ENCODE results near the gene TMC3.

The TMC3 gene

GRCh38 chr15:81381720-81382119 lies 7.7 kb upstream of the TMC3 start:
- no peak overlapping the region for H3K27ac ChIP-seq (ENCODE audit: low read length)
- H3K4me3 ChIP-seq (ENCODE audit: low read length), result no peak overlapping the region
- H3K4me1 ChIP-seq (ENCODE audit: control insufficient read depth, low read depth, low read length), result peaks cover 8% of the 10 kb centered on the region
- no peaks in the 10 kb centered on the region for H3K36me3 ChIP-seq (ENCODE audit: control insufficient read depth, low read depth, low read length)
- H3K27me3 ChIP-seq (ENCODE audit: control insufficient read depth, insufficient read depth, low read length), result no peaks in the 10 kb centered on the region
- no peaks in the 10 kb centered on the region for H3K9me3 ChIP-seq (ENCODE audit: control insufficient read depth, low read depth, low read length)
- H3K9ac ChIP-seq (ENCODE audit: low read length), result no peak overlapping the region

DNA sequence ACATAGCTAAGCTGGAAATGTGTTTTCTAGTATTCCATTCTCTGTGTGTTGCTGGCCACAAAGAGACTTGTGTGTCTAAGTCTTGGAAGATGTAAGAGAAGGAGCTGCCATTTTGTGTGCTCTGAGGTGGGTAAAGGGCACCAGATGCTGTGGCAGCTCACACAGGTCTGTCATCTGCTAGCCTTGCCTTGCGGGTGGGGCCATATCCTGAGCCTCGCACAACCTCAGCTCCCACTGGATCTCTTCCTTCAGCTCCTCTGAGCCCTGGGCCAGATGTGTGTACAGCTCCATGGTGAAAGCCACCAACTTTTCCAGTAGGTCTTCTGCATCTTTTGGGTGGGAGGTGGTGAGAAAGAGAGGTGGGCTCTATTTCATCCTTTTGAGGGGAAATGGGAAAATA lies 6.7 kb upstream of the TMC3 start:
- Histone ChIP-seq H3K4me3 (ENCODE audit: low read length) (no peak overlapping the region), H3K9me3 (ENCODE audit: control insufficient read depth, low read depth, low read length) (no peaks in the 10 kb centered on the region), H3K4me1 (ENCODE audit: control insufficient read depth, low read depth, low read length) (peaks cover 8% of the 10 kb centered on the region), H3K27me3 (ENCODE audit: control insufficient read depth, insufficient read depth, low read length) (no peaks in the 10 kb centered on the region), H3K9ac (ENCODE audit: low read length) (no peak overlapping the region), H3K27ac (ENCODE audit: low read length) (no peak overlapping the region), H3K36me3 (ENCODE audit: control insufficient read depth, low read depth, low read length) (no peaks in the 10 kb centered on the region)

GRCh38 chr15:81380203-81380602 lies 6.2 kb upstream of the TMC3 start:
- H3K9ac ChIP-seq (ENCODE audit: low read length), result no peak overlapping the region
- no peaks in the 10 kb centered on the region for H3K9me3 ChIP-seq (ENCODE audit: control insufficient read depth, low read depth, low read length)
- H3K4me3 ChIP-seq (ENCODE audit: low read length), result no peak overlapping the region
- no peaks in the 10 kb centered on the region for H3K36me3 ChIP-seq (ENCODE audit: control insufficient read depth, low read depth, low read length)
- H3K4me1 ChIP-seq (ENCODE audit: control insufficient read depth, low read depth, low read length), result peaks cover 8% of the 10 kb centered on the region
- no peaks in the 10 kb centered on the region for H3K27me3 ChIP-seq (ENCODE audit: control insufficient read depth, insufficient read depth, low read length)
- no peak overlapping the region for H3K27ac ChIP-seq (ENCODE audit: low read length)

GRCh38 chr15:81379269-81379668 lies 5.3 kb upstream of the TMC3 start:
- H3K27ac ChIP-seq (ENCODE audit: low read length), result no peak overlapping the region
- no peaks in the 10 kb centered on the region for H3K9me3 ChIP-seq (ENCODE audit: control insufficient read depth, low read depth, low read length)
- H3K4me3 ChIP-seq (ENCODE audit: low read length), result no peak overlapping the region
- no peak overlapping the region for H3K9ac ChIP-seq (ENCODE audit: low read length)
- no peaks in the 10 kb centered on the region for H3K27me3 ChIP-seq (ENCODE audit: control insufficient read depth, insufficient read depth, low read length)
- peaks cover 8% of the 10 kb centered on the region for H3K4me1 ChIP-seq (ENCODE audit: control insufficient read depth, low read depth, low read length)
- no peaks in the 10 kb centered on the region for H3K36me3 ChIP-seq (ENCODE audit: control insufficient read depth, low read depth, low read length)

DNA sequence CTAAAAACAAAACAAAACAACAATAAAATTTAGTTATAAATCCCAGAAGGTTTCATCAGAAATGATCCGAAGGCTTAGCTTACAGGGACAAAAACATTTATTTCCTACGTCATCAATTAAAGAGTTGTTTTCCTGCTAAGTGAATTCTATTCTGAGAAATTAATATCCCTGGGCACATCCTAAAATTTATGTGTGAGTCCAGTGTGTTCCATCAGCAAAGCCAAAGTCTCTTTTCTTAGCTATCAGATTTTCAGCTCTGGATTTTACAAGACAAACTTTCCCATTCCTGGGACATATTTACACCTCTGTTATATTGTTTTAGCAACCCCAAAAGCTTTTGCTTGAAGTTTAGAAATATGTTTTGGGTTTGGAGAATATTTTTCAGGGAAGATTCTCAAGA lies 4.4 kb upstream of the TMC3 start:
- H3K4me3 ChIP-seq (ENCODE audit: low read length), result no peak overlapping the region
- H3K4me1 ChIP-seq (ENCODE audit: control insufficient read depth, low read depth, low read length), result peaks cover 8% of the 10 kb centered on the region
- H3K9ac ChIP-seq (ENCODE audit: low read length), result no peak overlapping the region
- H3K27me3 ChIP-seq (ENCODE audit: control insufficient read depth, insufficient read depth, low read length), result no peaks in the 10 kb centered on the region
- no peak overlapping the region for H3K27ac ChIP-seq (ENCODE audit: low read length)
- H3K9me3 ChIP-seq (ENCODE audit: control insufficient read depth, low read depth, low read length), result no peaks in the 10 kb centered on the region
- no peaks in the 10 kb centered on the region for H3K36me3 ChIP-seq (ENCODE audit: control insufficient read depth, low read depth, low read length)

- no peak overlapping the region for H3K9ac ChIP-seq (ENCODE audit: low read length)
- H3K27ac ChIP-seq (ENCODE audit: low read length), result no peak overlapping the region
- H3K27me3 ChIP-seq (ENCODE audit: control insufficient read depth, insufficient read depth, low read length), result no peaks in the 10 kb centered on the region
- no peak overlapping the region for H3K4me3 ChIP-seq (ENCODE audit: low read length)
- H3K4me1 ChIP-seq (ENCODE audit: control insufficient read depth, low read depth, low read length), result peaks cover 8% of the 10 kb centered on the region
- no peaks in the 10 kb centered on the region for H3K9me3 ChIP-seq (ENCODE audit: control insufficient read depth, low read depth, low read length)
- no peaks in the 10 kb centered on the region for H3K36me3 ChIP-seq (ENCODE audit: control insufficient read depth, low read depth, low read length)
These were observed 3.9 kb upstream of the TMC3 start for GRCh38 chr15:81377871-81378270.

GRCh38 chr15:81376231-81376630 lies 2.2 kb upstream of the TMC3 start:
- Histone ChIP-seq H3K36me3 (ENCODE audit: control insufficient read depth, low read depth, low read length) (no peaks in the 10 kb centered on the region), H3K4me1 (ENCODE audit: control insufficient read depth, low read depth, low read length) (peaks cover under 1% of the 10 kb centered on the region), H3K4me3 (ENCODE audit: low read length) (no peak overlapping the region), H3K27ac (ENCODE audit: low read length) (no peak overlapping the region), H3K9me3 (ENCODE audit: control insufficient read depth, low read depth, low read length) (no peaks in the 10 kb centered on the region), H3K27me3 (ENCODE audit: control insufficient read depth, insufficient read depth, low read length) (no peaks in the 10 kb centered on the region), H3K9ac (ENCODE audit: low read length) (no peak overlapping the region)

DNA sequence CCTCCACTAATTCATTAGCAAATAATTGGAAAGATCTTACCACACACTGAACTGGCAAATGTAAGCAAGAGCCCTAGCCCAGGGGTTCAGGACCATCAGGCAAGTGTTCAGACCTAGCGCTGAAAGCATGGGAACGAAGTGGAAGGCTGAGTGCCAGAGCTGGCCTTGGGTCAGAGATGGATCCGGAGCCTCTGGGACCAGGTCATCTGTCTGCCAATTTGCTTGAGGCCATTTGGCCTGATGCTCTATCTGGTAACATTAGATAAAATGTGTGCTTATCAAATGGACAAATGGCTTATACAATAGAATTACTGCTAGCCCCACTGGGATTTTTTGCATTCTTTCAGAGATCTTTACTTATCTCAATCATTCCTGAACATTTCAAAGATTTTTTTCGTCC lies 1.4 kb upstream of the TMC3 start:
- no peak overlapping the region for H3K27ac ChIP-seq (ENCODE audit: low read length)
- no peaks in the 10 kb centered on the region for H3K4me1 ChIP-seq (ENCODE audit: control insufficient read depth, low read depth, low read length)
- H3K9me3 ChIP-seq (ENCODE audit: control insufficient read depth, low read depth, low read length), result no peaks in the 10 kb centered on the region
- no peaks in the 10 kb centered on the region for H3K27me3 ChIP-seq (ENCODE audit: control insufficient read depth, insufficient read depth, low read length)
- H3K36me3 ChIP-seq (ENCODE audit: control insufficient read depth, low read depth, low read length), result no peaks in the 10 kb centered on the region
- H3K9ac ChIP-seq (ENCODE audit: low read length), result no peak overlapping the region
- no peak overlapping the region for H3K4me3 ChIP-seq (ENCODE audit: low read length)

DNA sequence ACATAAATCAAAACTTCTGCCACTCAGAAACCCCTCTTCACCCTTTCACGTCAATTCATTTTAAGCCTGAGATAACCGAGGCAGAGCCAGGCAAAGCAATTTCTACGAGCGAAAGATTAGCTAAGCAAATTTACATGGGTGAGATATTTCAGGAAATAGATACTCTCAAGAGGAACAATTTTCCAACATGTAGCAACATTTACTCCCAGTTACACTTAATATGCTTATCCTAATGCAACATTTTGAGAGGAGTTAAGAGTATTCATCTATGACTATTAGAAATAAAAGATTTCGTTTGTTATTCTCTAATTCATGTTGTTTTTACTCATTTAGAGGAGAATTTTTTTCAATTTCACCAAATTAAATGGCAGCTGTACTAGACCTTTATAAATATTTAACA lies 837 bp downstream of the TMC3 start:
- no peaks in the 10 kb centered on the region for H3K36me3 ChIP-seq (ENCODE audit: control insufficient read depth, low read depth, low read length)
- no peaks in the 10 kb centered on the region for H3K9me3 ChIP-seq (ENCODE audit: control insufficient read depth, low read depth, low read length)
- no peaks in the 10 kb centered on the region for H3K27me3 ChIP-seq (ENCODE audit: control insufficient read depth, insufficient read depth, low read length)
- H3K9ac ChIP-seq (ENCODE audit: low read length), result no peak overlapping the region
- H3K4me3 ChIP-seq (ENCODE audit: low read length), result no peak overlapping the region
- H3K4me1 ChIP-seq (ENCODE audit: control insufficient read depth, low read depth, low read length), result no peaks in the 10 kb centered on the region
- H3K27ac ChIP-seq (ENCODE audit: low read length), result no peak overlapping the region

- Histone ChIP-seq H3K27me3 (ENCODE audit: control insufficient read depth, insufficient read depth, low read length) (no peaks in the 10 kb centered on the region), H3K36me3 (ENCODE audit: control insufficient read depth, low read depth, low read length) (no peaks in the 10 kb centered on the region), H3K9me3 (ENCODE audit: control insufficient read depth, low read depth, low read length) (no peaks in the 10 kb centered on the region), H3K4me3 (ENCODE audit: low read length) (no peak overlapping the region), H3K4me1 (ENCODE audit: control insufficient read depth, low read depth, low read length) (no peaks in the 10 kb centered on the region), H3K9ac (ENCODE audit: low read length) (no peak overlapping the region), H3K27ac (ENCODE audit: low read length) (no peak overlapping the region)
These were observed 1.4 kb downstream of the TMC3 start for GRCh38 chr15:81372575-81372974.

DNA sequence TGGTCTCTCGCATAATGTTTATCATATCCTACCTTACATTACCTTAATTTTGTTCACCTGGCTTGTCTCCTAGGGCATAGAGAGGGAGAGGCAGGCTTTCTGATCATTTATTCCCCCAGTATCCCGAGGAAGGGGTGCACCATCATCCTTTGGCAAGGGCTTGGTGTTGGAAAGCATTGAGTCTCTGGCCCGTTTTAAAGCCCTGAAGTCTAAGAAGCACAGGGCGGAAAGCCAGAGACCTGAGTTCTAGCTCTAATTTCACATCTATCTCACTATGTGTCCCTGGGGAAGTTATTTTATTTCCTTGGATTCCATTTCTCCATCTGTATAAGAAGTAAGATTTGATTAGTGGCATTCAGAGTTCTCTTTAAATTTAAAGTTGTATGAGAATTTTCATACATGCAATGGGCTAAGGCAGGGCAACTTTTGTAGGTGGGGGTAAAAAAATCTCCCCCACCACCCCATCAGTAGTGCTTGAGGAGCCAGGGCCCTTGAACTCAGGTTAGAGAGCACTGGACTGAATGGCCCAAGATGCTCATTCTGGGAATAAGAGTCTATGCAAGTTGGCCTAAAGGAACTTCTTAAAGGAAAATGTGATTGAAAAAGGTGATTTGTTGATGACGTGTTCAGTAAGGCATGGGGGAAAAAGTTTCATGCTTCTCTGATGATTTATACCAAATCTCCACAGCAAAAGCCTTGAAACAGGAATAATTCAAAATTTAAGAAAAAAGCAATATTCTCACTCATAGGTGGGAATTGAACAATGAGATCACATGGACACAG lies 10.1 kb downstream of the TMC3 start:
- Histone ChIP-seq H3K9ac (ENCODE audit: low read length) (no peak overlapping the region), H3K4me3 (ENCODE audit: low read length) (no peak overlapping the region), H3K9me3 (ENCODE audit: control insufficient read depth, low read depth, low read length) (no peaks in the 10 kb centered on the region), H3K4me1 (ENCODE audit: control insufficient read depth, low read depth, low read length) (no peaks in the 10 kb centered on the region), H3K27me3 (ENCODE audit: control insufficient read depth, insufficient read depth, low read length) (no peaks in the 10 kb centered on the region), H3K36me3 (ENCODE audit: control insufficient read depth, low read depth, low read length) (no peaks in the 10 kb centered on the region), H3K27ac (ENCODE audit: low read length) (no peak overlapping the region)

GRCh38 chr15:81363276-81363675 lies 10.7 kb downstream of the TMC3 start:
- Histone ChIP-seq H3K9me3 (ENCODE audit: control insufficient read depth, low read depth, low read length) (no peaks in the 10 kb centered on the region), H3K4me1 (ENCODE audit: control insufficient read depth, low read depth, low read length) (no peaks in the 10 kb centered on the region), H3K4me3 (ENCODE audit: low read length) (no peak overlapping the region), H3K9ac (ENCODE audit: low read length) (no peak overlapping the region), H3K27ac (ENCODE audit: low read length) (no peak overlapping the region), H3K36me3 (ENCODE audit: control insufficient read depth, low read depth, low read length) (no peaks in the 10 kb centered on the region), H3K27me3 (ENCODE audit: control insufficient read depth, insufficient read depth, low read length) (no peaks in the 10 kb centered on the region)
